ENCODE measurements around the gene TBC1D14.
"Not testable (repeated sequence)": the region's sequence is repeated elsewhere in the genome, so short reads cannot be mapped to it uniquely, and the experiment has no call there.

Gene TBC1D14

GRCh38 chr4:6909113-6909969 is at the start of gene TBC1D14:
TBC1D14 (plus strand) TSS chr4:6909826; CDS start chr4:6923390, 13,564 bp downstream.
- DNase-seq = peak; percentile 78

DNA sequence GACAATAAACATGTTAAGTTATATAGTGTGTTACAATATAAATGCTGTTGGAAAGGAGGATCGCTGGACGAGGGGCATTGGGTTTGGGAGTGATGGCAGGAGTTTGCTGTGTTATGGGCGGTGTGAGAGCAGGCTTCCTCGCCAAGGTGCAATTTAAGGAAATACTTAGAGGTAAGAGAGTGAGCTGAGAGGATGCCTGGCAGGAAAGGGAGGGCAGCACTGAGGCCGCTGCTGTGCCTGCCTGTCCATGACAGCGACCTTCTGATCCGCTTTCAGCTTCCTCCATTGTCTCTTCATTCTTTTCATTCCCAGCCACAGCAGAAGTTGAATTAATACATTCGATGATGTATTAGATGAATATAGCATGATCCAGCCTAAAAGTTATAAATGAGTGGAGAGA is 41.2 kb upstream of the TBC1D14 start:
- DNase-seq = no peak

GRCh38 chr4:6869944-6870343 is 39.7 kb upstream of the TBC1D14 start:
- no peak for DNase-seq

GRCh38 chr4:6873291-6873690 is 36.3 kb upstream of the TBC1D14 start:
- no peak for DNase-seq

DNA sequence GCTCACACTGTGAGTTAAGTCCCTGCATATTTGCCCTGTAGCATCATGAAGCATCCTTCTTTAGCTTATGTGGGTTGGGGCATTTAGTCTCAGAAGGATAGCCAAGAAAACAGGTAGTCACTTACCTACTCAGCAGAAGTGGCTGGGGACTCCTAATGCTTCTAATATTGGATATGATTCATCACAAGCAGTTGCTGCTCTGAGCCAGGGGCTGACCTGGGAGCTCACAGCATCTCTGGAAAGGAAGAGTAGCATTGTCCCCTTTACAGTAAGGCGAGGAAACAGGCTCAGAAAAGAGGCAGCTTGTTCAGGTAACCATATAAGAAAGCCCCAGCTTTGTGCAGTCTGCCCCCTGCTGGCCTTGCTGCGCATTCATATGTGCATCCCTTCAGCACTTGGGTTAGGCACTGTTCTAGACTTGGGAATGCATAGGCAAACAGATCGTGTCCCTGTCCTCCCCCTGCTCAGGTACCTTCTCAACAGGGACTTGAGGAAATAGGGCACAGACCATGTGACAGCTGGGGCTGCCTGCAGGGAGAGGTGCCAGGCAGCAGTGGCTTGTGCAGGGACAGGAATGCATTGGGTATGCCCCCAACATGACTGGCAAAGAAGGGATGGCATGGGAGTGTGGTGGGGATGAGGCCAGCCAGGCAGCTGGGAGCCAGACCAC is 35.7 kb upstream of the TBC1D14 start:
- DNase-seq = peak; percentile 53

GRCh38 chr4:6874981-6875380 is 34.6 kb upstream of the TBC1D14 start:
- no peak for DNase-seq

DNA sequence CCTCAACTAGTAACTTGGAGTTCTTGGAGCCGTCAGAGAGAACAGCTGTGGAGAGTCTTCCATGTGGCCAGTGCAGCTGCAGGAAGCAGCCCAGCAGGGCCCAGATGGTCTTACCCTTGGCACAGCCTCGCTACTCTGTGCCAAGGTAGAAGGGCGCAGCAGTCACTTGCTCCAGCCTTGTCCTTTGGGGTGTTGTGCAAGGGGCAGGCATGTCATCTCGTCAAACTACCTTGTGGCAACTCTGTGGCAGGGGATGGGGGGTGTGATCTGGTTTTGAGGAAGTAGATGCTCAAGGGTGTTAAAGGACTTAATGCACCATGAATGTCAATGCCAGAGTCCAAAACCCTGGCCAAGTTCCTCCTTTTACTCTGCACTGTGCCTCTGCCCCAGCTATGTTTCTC is 34.2 kb upstream of the TBC1D14 start:
- peak; percentile 86 for DNase-seq

GRCh38 chr4:6876440-6876839 is 33.2 kb upstream of the TBC1D14 start:
- DNase-seq = no peak

DNA sequence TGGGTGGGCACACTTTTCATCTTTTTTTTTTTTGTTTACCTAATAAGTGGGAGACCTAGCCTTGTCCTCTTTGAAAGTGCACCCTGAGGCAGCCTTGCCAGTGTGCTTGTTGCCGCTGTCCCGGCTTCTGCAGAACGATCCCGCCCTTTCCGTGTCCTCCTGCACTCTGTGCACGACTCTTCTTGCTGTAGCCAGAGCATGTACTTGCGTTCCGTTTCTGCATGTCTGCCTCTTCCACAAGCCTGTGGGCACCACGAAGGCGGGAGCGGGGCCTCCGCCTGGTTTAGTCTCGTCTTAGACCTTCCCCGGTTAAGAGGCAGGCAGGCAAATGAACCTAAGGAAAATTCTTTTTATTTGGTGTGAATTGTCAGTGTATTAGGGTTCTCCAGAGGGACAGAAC is 32.6 kb upstream of the TBC1D14 start:
- no peak for DNase-seq

- no peak for DNase-seq
These were observed 31.1 kb upstream of the TBC1D14 start for GRCh38 chr4:6878451-6879059.

DNA sequence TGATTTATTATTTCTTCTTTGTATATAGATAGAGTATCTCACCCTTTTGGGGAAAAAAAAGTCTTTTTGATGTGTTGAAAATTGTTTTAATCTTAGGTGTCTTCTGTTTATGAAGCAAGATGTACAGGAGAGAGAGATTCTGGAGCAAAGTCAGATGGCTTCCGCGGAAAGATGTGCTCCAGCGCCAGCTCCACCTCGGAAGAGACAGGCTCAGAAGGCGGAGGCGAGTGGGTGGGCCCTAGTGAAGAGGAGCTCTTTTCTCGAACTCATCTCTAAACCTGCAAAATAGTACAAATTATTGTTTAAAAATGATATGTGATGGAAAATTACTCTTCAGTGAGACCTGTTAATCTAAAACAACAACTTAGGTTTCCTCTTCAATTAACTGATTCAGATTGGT is 28.9 kb upstream of the TBC1D14 start:
- DNase-seq = no peak

DNA sequence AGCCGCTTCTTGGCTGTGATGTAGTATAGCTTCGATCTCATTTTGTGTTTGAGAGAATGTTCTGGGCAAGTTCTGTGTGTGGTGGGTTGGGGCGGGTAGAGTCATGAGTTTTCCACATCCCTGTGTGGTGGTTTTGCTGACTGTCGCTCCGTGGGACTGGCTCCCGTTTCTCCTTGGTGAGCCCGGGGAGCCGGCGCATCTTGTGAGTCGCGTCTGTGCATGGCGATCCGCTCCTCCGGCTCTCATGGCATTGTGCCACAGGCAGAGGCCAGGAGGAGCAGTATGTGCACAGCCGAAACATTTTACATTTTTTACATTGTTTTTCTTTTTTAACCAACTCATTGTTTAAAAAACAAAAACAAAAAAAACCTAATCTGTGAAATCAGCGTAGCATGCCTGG is 27.7 kb upstream of the TBC1D14 start:
- no peak for DNase-seq

DNA sequence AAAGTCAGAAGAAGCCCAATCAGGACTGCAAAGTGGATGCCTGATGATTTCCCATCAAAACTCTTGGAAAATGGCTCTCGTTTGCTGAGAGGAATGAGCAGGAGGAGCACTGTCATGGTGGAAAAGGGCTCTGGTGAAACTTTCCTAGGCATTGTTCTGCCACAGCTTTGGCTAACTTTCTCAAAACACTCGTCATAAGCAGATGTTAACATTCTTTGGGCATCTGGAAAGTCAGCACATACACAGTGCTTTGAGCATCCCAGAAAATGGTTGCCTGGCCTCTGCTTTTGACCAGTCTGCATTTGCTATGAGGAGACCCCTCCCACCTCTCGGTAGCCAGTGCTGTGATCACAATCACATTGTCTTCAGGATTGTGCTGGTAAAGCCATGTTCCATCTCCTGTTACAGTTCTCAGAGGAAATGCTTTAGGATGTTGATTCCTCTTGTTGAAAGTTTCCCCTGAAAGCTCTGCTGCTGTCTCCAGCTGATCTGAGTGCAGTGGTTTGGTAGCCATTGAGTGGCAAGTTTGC is 25.2 kb upstream of the TBC1D14 start:
- no peak for DNase-seq

GRCh38 chr4:6885953-6886557 is 23.6 kb upstream of the TBC1D14 start:
- no peak for DNase-seq

DNA sequence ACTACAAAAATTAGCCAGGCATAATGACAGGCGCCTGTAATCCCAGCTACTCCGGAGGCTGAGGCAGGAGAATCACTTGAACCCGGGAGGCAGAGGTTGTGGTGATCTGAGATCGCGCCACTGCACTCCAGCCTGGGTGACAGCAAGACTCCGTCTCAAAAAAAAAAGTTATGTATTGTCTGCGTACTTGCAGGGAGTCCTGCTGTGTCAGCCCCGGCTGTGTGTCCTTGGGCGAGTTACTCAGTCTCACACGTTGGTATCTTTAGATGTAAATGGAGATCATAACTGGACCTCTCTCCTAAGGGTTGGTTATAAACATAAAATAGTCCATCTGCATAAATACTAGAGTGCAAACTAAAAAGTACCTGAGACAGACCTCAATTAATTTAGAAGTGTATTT is 22.7 kb upstream of the TBC1D14 start:
- DNase-seq = no peak

DNA sequence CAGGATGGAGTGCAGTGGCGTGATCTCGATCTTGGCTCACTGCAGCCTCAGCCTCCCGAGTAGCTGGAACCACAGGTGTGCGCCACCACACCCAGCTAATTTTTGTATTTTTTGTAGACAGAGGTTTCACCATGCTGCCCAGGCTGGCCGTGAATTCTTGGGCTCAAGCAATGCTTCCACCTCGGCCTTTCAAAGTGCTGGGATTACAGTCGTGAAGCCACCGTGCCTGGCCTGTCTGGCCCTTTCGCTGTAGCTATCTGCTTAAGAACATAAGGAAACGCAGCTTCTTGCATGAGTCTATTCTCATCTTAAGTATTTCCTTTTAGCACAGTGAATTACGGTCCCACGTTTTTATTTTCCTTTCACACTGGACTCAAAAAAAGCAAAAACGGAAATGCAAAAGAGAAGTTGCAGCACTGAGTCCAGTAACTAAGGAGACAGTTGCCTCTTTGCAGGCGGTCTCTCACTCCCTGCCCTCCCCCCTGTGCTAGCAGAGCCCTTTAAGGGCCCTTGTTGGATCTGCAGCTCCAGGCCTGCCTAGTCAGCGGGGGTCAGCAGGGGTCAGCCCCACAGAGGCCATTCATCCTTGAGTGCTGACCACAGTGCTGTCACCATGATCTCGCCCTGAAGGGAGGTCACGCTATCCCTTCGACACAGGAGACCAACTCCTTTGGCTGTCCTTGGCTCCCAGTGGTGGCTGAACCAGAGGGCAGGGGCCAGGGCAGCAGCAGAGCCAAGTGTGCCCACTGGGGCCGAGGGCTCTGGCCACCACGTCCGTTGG is 21.8 kb upstream of the TBC1D14 start:
- peak; percentile 63 for DNase-seq

GRCh38 chr4:6888506-6889071 is 21.0 kb upstream of the TBC1D14 start:
- DNase-seq = no peak

DNA sequence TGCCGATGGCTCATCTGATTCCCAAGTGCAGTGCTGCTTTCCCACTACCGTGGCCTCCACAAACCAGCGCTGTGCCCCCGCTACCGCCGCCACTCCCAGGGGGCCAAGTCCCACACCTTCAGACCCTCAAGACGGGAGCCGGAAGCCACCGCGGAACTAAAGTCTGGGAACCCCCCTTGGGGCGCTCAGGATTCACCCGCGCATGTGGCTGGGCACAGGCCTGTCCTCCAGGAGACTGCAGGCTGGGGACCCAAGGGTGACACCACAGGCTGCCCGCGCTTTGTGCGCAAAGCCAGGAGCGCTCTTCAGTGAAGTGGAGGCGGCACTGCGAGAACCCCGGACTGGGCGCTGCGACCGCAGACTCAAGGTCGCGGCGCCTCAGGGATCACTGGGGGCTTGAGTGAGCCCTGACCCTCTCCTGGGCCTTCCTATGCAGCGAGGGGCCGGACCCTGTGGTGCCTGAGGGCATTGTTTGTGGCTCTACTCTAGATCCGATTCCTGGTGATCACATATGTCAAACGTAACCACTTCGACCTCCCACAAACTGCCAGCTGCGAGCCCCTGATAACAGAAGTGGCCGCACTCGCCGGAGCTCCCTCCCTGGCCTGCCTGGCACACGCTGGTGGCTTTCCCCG is 20.4 kb upstream of the TBC1D14 start:
- DNase-seq = no peak

- no peak for DNase-seq
These were observed 19.8 kb upstream of the TBC1D14 start for GRCh38 chr4:6889736-6890324.

DNA sequence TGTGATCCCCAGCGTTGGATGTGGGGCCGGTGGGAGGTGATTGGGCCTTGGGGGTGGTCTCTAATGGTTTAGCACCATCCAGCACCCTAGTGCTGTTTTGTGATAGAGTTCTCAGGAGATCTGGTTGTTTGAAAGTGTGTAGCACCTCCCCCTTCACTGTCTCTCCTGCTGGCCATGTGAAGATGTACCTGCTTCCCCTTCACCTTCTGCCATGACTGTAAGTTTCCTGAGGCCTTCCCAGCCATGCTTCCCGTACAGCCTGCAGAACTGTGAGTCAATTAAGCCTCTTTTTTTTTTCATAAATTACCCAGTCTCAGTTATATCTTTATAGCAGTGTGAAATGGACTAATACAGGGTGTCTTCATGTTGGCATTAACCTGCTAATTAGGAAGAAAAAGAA is 19.3 kb upstream of the TBC1D14 start:
- DNase-seq = no peak

DNA sequence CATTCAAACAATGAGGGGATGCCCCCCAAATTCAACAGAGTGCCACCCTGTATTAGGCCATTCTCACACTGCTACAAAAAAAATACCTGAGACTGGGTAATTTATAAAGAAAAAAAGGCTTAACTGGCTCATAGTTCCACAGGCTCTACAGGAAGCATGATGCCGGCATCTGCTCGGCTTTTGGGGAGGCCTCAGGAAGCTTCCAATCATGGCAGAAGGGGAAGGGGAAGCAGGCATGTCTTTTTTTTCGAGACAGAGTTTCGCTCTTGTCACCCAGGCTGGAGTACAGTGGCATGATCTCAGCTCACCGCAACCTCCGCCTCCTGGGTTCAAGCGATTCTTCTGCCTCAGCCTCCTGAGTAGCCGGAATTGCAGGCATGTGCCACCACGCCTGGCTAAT is 18.7 kb upstream of the TBC1D14 start:
- DNase-seq = not testable (repeated sequence)
